ENCODE measurements around the gene ZNF653.

DNA sequence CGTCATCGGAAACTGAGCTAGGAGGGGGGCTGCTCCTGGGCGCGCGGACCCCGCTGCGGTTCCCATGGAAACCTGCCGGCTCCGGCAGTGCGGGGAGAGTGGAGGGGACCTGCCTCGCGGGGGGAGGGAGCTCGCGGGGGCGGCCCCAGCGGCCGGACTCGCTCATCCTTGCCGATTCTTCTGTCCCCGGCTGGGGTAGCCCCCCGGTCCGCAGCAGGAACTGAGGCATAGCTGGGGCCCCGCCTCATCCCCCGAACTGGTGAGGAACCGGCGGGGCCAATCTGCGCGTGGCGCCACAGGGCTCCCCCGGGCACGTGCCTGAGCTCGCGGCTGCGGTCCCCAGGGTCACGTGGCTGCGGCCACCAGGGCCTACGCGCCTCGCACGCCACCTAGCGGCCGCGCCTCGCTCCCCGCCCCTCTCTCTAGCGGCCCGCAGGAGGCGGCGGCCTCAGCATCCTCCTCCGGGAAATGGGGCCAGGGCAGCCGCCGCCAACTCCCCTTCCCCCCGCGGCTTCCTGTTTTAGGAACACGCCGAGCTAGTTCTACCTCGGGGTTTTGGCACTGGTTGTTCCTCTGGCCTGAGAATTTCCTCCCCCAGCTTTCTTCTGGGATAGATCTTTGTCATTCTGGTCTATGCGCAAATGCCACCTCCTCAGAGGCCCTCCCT is 23.1 kb downstream of the ZNF653 start:
- TF ChIP-seq POLR2A (IDR thresholded peaks at IDR 0.05; ENCODE audit: low read depth, low read length) (no peak), POLR2AphosphoS5 (IDR thresholded peaks at IDR 0.05; ENCODE audit: low read depth, low read length) (0 out of 2 replicates have a peak, but pooled peaks have one; percentile 24)

Data from GM12891 (cell line).